ENCODE measurements around the gene KLK14.

The KLK14 gene

DNA sequence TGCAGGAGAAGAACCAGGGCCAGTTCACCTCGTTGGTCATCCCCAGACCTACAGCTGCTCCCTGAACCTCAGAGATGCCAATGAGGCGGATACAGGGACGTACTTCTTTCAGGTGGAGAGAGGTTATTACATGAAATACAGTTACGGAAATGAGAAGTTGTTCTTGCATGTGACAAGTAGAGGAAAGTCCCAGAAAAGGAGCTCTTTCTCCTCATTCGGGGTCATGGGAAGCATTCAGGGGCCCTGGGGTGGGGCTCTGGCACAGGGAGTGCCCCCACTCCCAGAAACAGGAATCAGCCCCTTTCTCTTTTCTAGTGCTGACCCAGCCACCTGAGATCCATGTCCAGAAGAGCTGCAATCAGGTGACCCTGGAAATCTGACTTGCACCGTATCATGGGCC lies 37.5 kb upstream of the KLK14 start:
- DNase-seq (ENCODE audit: insufficient read length, low spot score) (no peak), FAIRE-seq (no peak)
- TF ChIP-seq, protein P1, sequence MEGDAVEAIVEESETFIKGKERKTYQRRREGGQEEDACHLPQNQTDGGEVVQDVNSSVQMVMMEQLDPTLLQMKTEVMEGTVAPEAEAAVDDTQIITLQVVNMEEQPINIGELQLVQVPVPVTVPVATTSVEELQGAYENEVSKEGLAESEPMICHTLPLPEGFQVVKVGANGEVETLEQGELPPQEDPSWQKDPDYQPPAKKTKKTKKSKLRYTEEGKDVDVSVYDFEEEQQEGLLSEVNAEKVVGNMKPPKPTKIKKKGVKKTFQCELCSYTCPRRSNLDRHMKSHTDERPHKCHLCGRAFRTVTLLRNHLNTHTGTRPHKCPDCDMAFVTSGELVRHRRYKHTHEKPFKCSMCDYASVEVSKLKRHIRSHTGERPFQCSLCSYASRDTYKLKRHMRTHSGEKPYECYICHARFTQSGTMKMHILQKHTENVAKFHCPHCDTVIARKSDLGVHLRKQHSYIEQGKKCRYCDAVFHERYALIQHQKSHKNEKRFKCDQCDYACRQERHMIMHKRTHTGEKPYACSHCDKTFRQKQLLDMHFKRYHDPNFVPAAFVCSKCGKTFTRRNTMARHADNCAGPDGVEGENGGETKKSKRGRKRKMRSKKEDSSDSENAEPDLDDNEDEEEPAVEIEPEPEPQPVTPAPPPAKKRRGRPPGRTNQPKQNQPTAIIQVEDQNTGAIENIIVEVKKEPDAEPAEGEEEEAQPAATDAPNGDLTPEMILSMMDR (IDR thresholded peaks at IDR 0.05; ENCODE audit: insufficient read depth, missing control alignments) = no peak

DNA sequence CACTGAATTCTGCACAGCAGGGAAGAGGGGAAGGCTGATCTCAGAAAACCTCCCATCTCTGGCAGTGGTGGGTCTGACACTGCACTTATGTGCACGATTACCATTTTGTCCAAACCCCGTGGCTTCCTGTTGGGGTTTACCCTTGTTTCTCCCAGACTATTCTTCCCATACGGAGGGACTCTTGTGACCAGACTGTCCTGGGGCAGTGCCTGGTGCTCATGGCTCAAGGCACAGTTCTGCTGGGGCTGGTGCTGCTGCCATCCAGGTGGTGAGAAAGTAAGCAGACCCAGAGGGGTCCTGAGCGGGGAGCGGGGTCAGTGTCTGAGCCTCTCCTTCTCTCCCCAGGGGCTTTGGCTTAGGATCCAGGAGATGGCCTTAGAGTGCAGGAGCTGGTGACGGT lies 36.9 kb upstream of the KLK14 start:
- TF ChIP-seq, protein P1 (IDR thresholded peaks at IDR 0.05; ENCODE audit: insufficient read depth, missing control alignments) = no peak
- FAIRE-seq = no peak

DNA sequence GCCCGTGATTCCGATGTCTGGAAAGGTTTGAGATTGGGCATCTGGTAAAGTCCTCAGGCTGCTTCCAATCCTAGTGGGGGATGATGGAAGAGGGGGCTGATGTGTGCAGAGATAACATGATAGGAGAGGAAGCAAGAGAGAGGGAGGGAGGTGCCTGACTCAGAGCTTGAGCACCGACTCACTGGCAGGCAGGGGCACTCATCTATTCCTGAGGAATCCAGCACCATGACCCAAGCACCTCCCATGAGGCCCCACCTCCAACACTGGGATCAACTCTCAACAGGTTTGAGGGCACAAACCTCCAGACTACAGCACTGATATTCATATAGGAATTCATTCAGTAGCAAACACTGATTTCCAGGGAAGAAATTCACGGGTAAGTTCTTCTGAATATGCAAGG lies 36.4 kb upstream of the KLK14 start:
- TF ChIP-seq, protein P1 (IDR thresholded peaks at IDR 0.05; ENCODE audit: insufficient read depth, missing control alignments) = no peak
- no peak for FAIRE-seq

More for the DNA sequence above, 36.9 kb upstream of the KLK14 start:
- no peak for DNase-seq (ENCODE audit: insufficient read length, low spot score)

DNA sequence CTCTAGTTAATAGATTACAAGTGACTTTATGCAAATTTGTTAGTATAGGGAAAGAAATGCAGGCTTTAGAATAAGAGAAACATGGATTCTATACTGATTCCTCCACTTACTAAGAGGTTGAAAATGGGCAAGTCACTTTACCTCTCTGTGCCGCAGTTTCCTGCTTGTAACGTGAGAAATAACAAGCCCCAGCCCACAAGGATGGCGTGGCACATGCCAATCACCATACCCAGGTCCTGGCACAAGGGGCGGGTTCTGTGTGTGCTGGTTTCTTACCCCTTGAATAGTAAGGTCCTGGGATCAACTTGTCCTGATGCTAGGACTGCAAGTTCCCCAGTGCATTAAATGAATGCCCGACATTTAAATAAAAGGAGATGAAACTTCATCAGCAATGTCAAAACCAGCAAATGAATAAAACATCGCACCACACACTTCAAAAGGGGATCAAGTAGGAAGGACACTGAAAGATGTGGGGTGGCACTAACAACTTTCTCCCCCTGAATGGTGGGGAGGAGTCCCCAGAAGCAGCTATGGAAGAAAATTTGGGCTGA lies 34.1 kb upstream of the KLK14 start:
- no peak for FAIRE-seq

More for the DNA sequence above, 36.4 kb upstream of the KLK14 start:
- DNase-seq (ENCODE audit: insufficient read length, low spot score) = no peak

DNA sequence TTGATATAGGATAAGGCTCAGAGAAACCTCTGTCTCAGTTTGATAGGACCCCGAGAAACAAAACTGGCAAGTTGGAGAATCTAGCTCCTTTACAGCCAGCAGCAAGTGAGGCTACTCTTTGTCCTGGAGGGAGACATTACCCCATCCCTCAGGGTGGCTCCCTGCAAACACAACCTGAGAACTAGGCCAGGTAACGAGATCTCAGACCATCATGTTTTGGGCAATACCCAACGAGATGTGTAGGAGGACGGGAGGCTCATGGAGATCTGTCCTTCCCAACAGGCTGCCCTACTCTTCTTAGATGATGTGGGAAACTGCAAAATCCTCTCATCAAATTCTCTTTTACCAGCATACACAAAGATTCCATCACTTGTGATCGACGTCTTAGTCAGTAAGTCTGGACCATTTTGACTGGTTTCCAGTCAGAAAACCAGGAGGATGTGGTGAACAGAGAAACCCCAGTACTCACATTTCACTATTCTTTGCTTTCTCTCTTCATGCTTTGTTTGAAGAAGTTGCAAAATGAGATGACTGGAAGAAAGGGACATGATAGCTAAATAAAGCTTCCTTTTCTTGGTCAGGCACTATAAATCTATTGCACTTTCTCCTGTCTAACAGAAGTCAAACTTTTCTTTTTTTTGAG lies 31.5 kb upstream of the KLK14 start:
- FAIRE-seq (no peak), DNase-seq (ENCODE audit: insufficient read length, low spot score) (no peak)
- TF ChIP-seq, protein P1 (IDR thresholded peaks at IDR 0.05; ENCODE audit: insufficient read depth, missing control alignments) = no peak

More for the DNA sequence above, 34.1 kb upstream of the KLK14 start:
- no peak for DNase-seq (ENCODE audit: insufficient read length, low spot score)
- TF ChIP-seq, protein P1 (IDR thresholded peaks at IDR 0.05; ENCODE audit: insufficient read depth, missing control alignments) = no peak

DNA sequence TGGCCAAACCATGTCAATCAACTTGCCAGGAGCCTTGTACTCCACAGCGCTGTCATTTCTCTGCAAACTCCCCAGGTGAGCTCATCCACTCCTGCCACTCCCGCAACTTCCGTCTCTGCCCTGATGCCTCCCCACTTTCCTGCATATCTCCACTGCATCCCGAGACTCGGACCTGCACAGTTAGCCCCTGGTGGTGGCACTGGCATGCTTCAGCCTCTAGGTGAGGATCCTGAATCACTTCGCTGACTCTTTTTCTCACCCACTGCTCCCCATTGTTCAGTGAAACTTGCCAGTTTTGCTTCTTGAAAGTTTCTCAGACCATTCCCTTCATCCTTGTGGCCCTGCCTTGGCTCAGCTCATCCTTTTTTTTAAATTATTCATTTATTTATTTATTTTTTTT lies 28.9 kb upstream of the KLK14 start:
- no peak for FAIRE-seq
- DNase-seq (ENCODE audit: insufficient read length, low spot score) = no peak
- TF ChIP-seq, protein P1 (IDR thresholded peaks at IDR 0.05; ENCODE audit: insufficient read depth, missing control alignments) = no peak

DNA sequence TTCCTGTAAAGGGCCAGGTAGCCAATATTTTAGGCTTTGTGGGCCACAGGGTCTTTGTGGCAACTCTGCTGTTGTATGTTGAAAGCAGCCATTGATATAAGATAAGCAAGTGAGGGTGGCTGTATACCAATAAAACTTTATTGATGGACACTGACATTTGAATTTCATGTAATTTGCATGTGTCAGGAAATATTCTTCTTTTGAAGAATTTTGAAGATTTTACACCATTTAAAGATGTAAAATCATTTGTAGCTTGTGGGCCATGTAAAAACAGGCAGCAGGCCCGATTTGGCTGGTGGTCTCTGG lies 27.9 kb upstream of the KLK14 start:
- DNase-seq (ENCODE audit: insufficient read length, low spot score) (no peak), FAIRE-seq (no peak)
- TF ChIP-seq, protein P1 (IDR thresholded peaks at IDR 0.05; ENCODE audit: insufficient read depth, missing control alignments) = no peak

All from D721Med (cell line).